ENCODE measurements around the gene LDLRAD2.

LDLRAD2 gene

DNA sequence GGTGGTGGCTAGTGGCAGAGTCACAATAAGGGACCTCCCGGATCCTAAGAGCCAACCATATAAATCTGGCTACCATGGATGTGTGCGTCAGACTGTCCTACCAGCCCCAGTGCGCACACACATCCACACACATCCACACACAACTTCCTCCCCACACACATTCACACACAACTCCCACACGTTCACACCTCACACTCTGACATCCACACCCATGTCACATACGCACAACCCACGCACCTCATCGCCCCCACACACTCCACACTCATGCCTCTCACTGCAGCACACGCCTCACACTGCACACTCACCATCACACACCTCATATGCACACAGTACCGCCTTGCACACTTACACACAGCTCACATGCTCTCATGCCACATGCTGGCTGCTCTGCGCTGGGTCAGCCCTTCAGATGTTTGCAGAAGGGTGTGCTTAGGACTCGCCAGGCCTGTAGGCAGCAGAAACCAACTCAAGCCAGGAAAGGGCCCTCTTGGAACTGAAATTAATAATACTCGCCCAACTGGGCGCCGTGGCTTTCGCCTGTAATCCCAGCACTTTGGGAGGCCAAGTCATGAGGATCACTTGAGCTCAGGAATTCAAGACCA is 3.0 kb downstream of the LDLRAD2 start:
- TF ChIP-seq CTCF (IDR thresholded peaks at IDR 0.05; ENCODE audit: low read depth, low read length): no peak
- no peak for TF ChIP-seq EZH2phosphoT487 (IDR thresholded peaks at IDR 0.05; ENCODE audit: low read depth)
- H3K9me3 ChIP-seq (ENCODE audit: insufficient read depth, low read length): no peaks in the 10 kb centered on the region
- H3K27ac ChIP-seq (ENCODE audit: low read length): no peak overlapping the region
- H3K4me3 ChIP-seq (ENCODE audit: low read length): peak overlapping the region; percentile 89
- H3K27me3 ChIP-seq (ENCODE audit: low read depth, low read length): no peaks in the 10 kb centered on the region
- H4K20me1 ChIP-seq (ENCODE audit: insufficient read depth, low read length): no peaks in the 10 kb centered on the region
- H3K4me1 ChIP-seq (ENCODE audit: low read length): peaks cover 4% of the 10 kb centered on the region; the same call in 1 of the 2 replicates
- no peaks in the 10 kb centered on the region for H3K36me3 ChIP-seq (replicated peaks; ENCODE audit: low read depth, low read length)
- H3K4me2 ChIP-seq (ENCODE audit: low read length): peak overlapping the region; percentile 78
- H3K79me2 ChIP-seq (ENCODE audit: low read length): no peaks in the 10 kb centered on the region
- H3K9ac ChIP-seq (ENCODE audit: low read length): peak overlapping the region; percentile 62
- H2AFZ ChIP-seq (ENCODE audit: low read depth, low read length): peak overlapping the region; percentile 98

DNA sequence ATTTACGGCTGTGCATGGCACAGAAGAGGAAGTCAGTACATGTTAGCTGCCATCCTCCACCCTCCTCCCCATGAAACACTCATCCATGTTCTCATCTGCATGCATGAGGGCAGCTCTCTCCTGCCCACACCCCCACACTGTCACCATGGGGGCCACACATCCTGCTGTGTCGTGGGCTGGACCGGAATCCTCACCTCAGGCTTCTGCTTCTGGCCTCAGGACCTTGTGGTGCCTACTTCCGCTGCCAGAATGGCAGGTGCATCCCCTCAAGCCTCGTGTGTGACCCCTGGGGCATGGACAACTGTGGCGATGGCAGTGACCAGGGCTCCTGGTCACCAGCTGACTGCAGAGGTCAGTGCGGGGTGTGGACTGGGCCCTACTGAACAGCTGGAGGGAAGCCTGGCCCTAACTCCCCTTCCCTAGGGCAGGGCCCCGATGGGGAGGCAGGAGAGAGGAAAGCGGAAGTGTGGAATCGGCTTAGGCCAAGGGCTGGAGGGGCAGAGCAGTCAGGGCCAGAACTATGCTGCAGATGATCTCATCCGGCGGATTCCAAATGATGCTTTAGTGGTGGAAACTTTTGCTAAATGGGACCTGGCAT is 3.8 kb downstream of the LDLRAD2 start:
- Histone ChIP-seq H3K79me2 (ENCODE audit: low read length) (no peaks in the 10 kb centered on the region), H3K4me2 (ENCODE audit: low read length) (no peak overlapping the region), H3K27ac (ENCODE audit: low read length) (no peak overlapping the region), H2AFZ (ENCODE audit: low read depth, low read length) (no peak overlapping the region), H3K9ac (ENCODE audit: low read length) (no peak overlapping the region), H4K20me1 (ENCODE audit: insufficient read depth, low read length) (no peaks in the 10 kb centered on the region), H3K9me3 (ENCODE audit: insufficient read depth, low read length) (no peaks in the 10 kb centered on the region), H3K4me3 (ENCODE audit: low read length) (no peak overlapping the region), H3K4me1 (ENCODE audit: low read length) (peaks cover 4% of the 10 kb centered on the region; the same call in 1 of the 2 replicates), H3K27me3 (ENCODE audit: low read depth, low read length) (no peaks in the 10 kb centered on the region), H3K36me3 (replicated peaks; ENCODE audit: low read depth, low read length) (no peaks in the 10 kb centered on the region)
- TF ChIP-seq CTCF (IDR thresholded peaks at IDR 0.05; ENCODE audit: low read depth, low read length) (no peak), EZH2phosphoT487 (IDR thresholded peaks at IDR 0.05; ENCODE audit: low read depth) (no peak)

DNA sequence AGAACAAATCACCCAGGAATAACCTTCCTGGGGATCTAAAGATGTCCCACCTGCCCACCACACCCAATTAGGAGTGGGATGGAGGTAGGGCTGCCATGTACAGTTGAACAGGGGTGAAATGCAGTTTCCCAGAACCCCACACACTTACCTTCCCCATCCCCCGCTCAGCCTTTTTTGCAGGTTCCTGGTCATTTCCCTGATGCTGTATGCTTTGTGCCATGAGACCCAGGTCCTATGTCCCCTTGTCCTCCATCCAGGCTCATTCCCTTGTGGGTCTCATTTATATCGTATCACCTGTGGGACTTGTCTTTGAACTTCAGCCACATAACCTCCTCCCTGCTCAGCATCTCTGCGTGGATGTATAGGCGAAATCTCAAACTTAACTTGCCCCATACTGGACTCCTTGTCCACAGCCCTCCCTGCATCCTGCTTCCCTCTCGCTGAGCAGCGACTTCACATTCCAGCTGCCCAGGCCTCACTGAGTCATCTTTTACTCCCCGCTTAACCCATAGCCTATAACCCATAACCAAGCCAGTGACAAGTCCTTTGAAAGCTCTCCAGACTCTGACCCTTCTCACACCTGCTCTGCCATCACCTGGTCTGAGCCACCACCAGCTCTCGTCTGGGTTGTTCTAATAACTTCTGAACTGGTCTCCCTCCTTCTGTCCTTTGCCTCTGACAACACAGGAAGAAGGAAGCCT is 4.7 kb downstream of the LDLRAD2 start:
- Histone ChIP-seq H3K27me3 (ENCODE audit: low read depth, low read length) (no peaks in the 10 kb centered on the region), H3K9ac (ENCODE audit: low read length) (no peak overlapping the region), H3K4me3 (ENCODE audit: low read length) (no peak overlapping the region), H3K9me3 (ENCODE audit: insufficient read depth, low read length) (no peaks in the 10 kb centered on the region), H3K27ac (ENCODE audit: low read length) (no peak overlapping the region), H3K36me3 (replicated peaks; ENCODE audit: low read depth, low read length) (no peaks in the 10 kb centered on the region), H3K79me2 (ENCODE audit: low read length) (no peaks in the 10 kb centered on the region), H4K20me1 (ENCODE audit: insufficient read depth, low read length) (no peaks in the 10 kb centered on the region), H2AFZ (ENCODE audit: low read depth, low read length) (no peak overlapping the region), H3K4me1 (ENCODE audit: low read length) (peaks cover 4% of the 10 kb centered on the region; the same call in 1 of the 2 replicates), H3K4me2 (ENCODE audit: low read length) (no peak overlapping the region)
- TF ChIP-seq EZH2phosphoT487 (IDR thresholded peaks at IDR 0.05; ENCODE audit: low read depth) (no peak), CTCF (IDR thresholded peaks at IDR 0.05; ENCODE audit: low read depth, low read length) (no peak)

GRCh38 chr1:21818656-21819055 is 6.6 kb downstream of the LDLRAD2 start:
- H3K4me3 ChIP-seq (ENCODE audit: low read length): no peak overlapping the region
- H3K27ac ChIP-seq (ENCODE audit: low read length): no peak overlapping the region
- no peak overlapping the region for H2AFZ ChIP-seq (ENCODE audit: low read depth, low read length)
- H3K4me1 ChIP-seq (ENCODE audit: low read length): peaks cover 4% of the 10 kb centered on the region; the same call in 1 of the 2 replicates
- no peak overlapping the region for H3K4me2 ChIP-seq (ENCODE audit: low read length)
- H3K9ac ChIP-seq (ENCODE audit: low read length): no peak overlapping the region
- H3K27me3 ChIP-seq (ENCODE audit: low read depth, low read length): no peaks in the 10 kb centered on the region
- H4K20me1 ChIP-seq (ENCODE audit: insufficient read depth, low read length): no peaks in the 10 kb centered on the region
- H3K9me3 ChIP-seq (ENCODE audit: insufficient read depth, low read length): no peaks in the 10 kb centered on the region
- no peaks in the 10 kb centered on the region for H3K36me3 ChIP-seq (replicated peaks; ENCODE audit: low read depth, low read length)
- no peaks in the 10 kb centered on the region for H3K79me2 ChIP-seq (ENCODE audit: low read length)
- no peak for TF ChIP-seq EZH2phosphoT487 (IDR thresholded peaks at IDR 0.05; ENCODE audit: low read depth)
- no peak for TF ChIP-seq CTCF (IDR thresholded peaks at IDR 0.05; ENCODE audit: low read depth, low read length)

Measured in OCI-LY3 (cell line).